Superior temporal gyrus (tissue), 1 donor: ENCODE data around the gene GRM2.
A peak's percentile ranks its signal among the peaks of the same experiment; 100 is the strongest.

Experiments used
- DNase-seq: peaks from one replicate; pipeline ENCODE4 v3.0.0-alpha.2; 2016; ENCODE audit errors: extremely low spot score

Gene GRM2

GRCh38 chr3:51706788-51707731 is at the start of gene GRM2:
Gene GRM2 (plus strand): TSS chr3:51707068. CDS start chr3:51708984, 1,916 bp downstream.
- DNase-seq, result no peak

GRCh38 chr3:51657234-51657633 is 49.6 kb upstream of the GRM2 start:
- DNase-seq, result no peak

- no peak for DNase-seq
Measured at GRCh38 chr3:51659942-51660341, 46.9 kb upstream of the GRM2 start.

GRCh38 chr3:51662456-51662855 is 44.4 kb upstream of the GRM2 start:
- DNase-seq, result no peak

- DNase-seq, result no peak
Measured at GRCh38 chr3:51668756-51669155, 38.1 kb upstream of the GRM2 start.

GRCh38 chr3:51669241-51670052 is 37.4 kb upstream of the GRM2 start:
- DNase-seq, result peak; percentile 84

- no peak for DNase-seq
Measured at GRCh38 chr3:51670053-51670822, 36.6 kb upstream of the GRM2 start.

GRCh38 chr3:51670823-51671733 is 35.8 kb upstream of the GRM2 start, which contains the start of gene TEX264:
Gene TEX264 (plus strand): TSS chr3:51671252. CDS start chr3:51674305, 3,053 bp downstream.
- peak; percentile 91 for DNase-seq

GRCh38 chr3:51671734-51672475 is 35.0 kb upstream of the GRM2 start:
- no peak for DNase-seq

- DNase-seq, result no peak
Measured at GRCh38 chr3:51673181-51673801, 33.6 kb upstream of the GRM2 start.

- DNase-seq, result no peak
Measured at GRCh38 chr3:51673802-51674654, 32.8 kb upstream of the GRM2 start.

- DNase-seq, result no peak
Measured at GRCh38 chr3:51675201-51675611, 31.7 kb upstream of the GRM2 start.

GRCh38 chr3:51676102-51676640 is 30.7 kb upstream of the GRM2 start:
- no peak for DNase-seq

- DNase-seq, result no peak
Measured at GRCh38 chr3:51677358-51677757, 29.5 kb upstream of the GRM2 start.

GRCh38 chr3:51678186-51678585 is 28.7 kb upstream of the GRM2 start:
- no peak for DNase-seq

GRCh38 chr3:51678641-51679040 is 28.2 kb upstream of the GRM2 start:
- DNase-seq, result no peak

GRCh38 chr3:51679318-51679717 is 27.6 kb upstream of the GRM2 start:
- no peak for DNase-seq

GRCh38 chr3:51679777-51680176 is 27.1 kb upstream of the GRM2 start:
- no peak for DNase-seq
